Measurements from ENCODE around the gene RPL13A. TPM values are rescaled to one million over a fixed set of nuclear protein-coding genes. Genes with fewer than 3 reads are reported as not detected.

Gene RPL13A
- total and polyA plus RNA-seq, 9 of the 15 experiments (the other 6 are each of a cell fraction or from before 2014, with no cell fraction given) = 1,744 to 5,482 (median 2,949) TPM

DNA sequence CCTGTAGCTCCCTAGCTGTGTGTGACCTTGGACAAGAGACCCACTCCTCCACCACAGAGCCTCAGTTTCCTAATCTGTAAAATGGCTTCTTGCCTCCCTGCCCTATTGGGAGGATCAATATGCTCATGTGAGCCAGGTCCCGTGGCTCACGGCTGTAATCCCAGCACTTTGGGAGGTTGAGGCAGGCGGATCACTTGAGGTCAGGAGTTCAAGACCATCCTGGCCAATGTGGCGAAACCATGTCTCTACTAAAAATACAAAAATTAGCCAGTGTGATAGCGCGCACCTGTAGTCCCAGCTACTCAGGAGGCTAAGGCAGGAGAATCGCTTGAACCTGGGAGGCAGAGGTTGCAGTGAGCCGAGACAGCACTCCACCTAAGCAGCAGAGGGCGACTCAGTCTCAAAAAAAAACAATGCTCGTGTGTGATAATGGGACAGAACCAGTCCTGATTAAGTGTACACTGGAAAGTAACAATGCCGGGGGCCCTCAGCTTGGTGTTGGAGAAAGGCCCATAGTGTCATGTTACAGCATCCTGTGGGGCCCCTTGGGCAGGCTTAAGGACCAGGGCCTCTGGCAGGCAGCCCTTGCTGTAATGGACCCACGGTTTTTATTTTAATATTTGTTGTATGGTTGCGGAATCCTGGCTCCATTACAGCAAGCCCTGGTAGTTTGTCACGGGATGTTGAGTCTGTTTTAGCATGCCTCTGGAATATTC, 15.6 kb downstream of the RPL13A start (continued):
- TF ChIP-seq, protein P1, sequence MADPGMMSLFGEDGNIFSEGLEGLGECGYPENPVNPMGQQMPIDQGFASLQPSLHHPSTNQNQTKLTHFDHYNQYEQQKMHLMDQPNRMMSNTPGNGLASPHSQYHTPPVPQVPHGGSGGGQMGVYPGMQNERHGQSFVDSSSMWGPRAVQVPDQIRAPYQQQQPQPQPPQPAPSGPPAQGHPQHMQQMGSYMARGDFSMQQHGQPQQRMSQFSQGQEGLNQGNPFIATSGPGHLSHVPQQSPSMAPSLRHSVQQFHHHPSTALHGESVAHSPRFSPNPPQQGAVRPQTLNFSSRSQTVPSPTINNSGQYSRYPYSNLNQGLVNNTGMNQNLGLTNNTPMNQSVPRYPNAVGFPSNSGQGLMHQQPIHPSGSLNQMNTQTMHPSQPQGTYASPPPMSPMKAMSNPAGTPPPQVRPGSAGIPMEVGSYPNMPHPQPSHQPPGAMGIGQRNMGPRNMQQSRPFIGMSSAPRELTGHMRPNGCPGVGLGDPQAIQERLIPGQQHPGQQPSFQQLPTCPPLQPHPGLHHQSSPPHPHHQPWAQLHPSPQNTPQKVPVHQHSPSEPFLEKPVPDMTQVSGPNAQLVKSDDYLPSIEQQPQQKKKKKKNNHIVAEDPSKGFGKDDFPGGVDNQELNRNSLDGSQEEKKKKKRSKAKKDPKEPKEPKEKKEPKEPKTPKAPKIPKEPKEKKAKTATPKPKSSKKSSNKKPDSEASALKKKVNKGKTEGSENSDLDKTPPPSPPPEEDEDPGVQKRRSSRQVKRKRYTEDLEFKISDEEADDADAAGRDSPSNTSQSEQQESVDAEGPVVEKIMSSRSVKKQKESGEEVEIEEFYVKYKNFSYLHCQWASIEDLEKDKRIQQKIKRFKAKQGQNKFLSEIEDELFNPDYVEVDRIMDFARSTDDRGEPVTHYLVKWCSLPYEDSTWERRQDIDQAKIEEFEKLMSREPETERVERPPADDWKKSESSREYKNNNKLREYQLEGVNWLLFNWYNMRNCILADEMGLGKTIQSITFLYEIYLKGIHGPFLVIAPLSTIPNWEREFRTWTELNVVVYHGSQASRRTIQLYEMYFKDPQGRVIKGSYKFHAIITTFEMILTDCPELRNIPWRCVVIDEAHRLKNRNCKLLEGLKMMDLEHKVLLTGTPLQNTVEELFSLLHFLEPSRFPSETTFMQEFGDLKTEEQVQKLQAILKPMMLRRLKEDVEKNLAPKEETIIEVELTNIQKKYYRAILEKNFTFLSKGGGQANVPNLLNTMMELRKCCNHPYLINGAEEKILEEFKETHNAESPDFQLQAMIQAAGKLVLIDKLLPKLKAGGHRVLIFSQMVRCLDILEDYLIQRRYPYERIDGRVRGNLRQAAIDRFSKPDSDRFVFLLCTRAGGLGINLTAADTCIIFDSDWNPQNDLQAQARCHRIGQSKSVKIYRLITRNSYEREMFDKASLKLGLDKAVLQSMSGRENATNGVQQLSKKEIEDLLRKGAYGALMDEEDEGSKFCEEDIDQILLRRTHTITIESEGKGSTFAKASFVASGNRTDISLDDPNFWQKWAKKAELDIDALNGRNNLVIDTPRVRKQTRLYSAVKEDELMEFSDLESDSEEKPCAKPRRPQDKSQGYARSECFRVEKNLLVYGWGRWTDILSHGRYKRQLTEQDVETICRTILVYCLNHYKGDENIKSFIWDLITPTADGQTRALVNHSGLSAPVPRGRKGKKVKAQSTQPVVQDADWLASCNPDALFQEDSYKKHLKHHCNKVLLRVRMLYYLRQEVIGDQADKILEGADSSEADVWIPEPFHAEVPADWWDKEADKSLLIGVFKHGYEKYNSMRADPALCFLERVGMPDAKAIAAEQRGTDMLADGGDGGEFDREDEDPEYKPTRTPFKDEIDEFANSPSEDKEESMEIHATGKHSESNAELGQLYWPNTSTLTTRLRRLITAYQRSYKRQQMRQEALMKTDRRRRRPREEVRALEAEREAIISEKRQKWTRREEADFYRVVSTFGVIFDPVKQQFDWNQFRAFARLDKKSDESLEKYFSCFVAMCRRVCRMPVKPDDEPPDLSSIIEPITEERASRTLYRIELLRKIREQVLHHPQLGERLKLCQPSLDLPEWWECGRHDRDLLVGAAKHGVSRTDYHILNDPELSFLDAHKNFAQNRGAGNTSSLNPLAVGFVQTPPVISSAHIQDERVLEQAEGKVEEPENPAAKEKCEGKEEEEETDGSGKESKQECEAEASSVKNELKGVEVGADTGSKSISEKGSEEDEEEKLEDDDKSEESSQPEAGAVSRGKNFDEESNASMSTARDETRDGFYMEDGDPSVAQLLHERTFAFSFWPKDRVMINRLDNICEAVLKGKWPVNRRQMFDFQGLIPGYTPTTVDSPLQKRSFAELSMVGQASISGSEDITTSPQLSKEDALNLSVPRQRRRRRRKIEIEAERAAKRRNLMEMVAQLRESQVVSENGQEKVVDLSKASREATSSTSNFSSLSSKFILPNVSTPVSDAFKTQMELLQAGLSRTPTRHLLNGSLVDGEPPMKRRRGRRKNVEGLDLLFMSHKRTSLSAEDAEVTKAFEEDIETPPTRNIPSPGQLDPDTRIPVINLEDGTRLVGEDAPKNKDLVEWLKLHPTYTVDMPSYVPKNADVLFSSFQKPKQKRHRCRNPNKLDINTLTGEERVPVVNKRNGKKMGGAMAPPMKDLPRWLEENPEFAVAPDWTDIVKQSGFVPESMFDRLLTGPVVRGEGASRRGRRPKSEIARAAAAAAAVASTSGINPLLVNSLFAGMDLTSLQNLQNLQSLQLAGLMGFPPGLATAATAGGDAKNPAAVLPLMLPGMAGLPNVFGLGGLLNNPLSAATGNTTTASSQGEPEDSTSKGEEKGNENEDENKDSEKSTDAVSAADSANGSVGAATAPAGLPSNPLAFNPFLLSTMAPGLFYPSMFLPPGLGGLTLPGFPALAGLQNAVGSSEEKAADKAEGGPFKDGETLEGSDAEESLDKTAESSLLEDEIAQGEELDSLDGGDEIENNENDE (IDR thresholded peaks at IDR 0.05; ENCODE audit: low read depth, low read length) = no peak
- TF ChIP-seq SP1 (CRISPR knock-in tag; IDR thresholded peaks at IDR 0.05) = peak; percentile 37; the same call in 1 of the 2 replicates
- TF ChIP-seq, protein P2, sequence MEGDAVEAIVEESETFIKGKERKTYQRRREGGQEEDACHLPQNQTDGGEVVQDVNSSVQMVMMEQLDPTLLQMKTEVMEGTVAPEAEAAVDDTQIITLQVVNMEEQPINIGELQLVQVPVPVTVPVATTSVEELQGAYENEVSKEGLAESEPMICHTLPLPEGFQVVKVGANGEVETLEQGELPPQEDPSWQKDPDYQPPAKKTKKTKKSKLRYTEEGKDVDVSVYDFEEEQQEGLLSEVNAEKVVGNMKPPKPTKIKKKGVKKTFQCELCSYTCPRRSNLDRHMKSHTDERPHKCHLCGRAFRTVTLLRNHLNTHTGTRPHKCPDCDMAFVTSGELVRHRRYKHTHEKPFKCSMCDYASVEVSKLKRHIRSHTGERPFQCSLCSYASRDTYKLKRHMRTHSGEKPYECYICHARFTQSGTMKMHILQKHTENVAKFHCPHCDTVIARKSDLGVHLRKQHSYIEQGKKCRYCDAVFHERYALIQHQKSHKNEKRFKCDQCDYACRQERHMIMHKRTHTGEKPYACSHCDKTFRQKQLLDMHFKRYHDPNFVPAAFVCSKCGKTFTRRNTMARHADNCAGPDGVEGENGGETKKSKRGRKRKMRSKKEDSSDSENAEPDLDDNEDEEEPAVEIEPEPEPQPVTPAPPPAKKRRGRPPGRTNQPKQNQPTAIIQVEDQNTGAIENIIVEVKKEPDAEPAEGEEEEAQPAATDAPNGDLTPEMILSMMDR (IDR thresholded peaks at IDR 0.05 in 2 of 3, conservative IDR thresholded peaks at IDR 0.05 in 1 of 3; ENCODE audit: insufficient read depth in 2 of 3, low read depth in 1 of 3, low read length in 3 of 3) = peak; percentile 70 to 73 (median 71)
- TF ChIP-seq HNRNPL (IDR thresholded peaks at IDR 0.05; ENCODE audit: low read depth, low read length) = no peak
- TF ChIP-seq, protein P3, sequence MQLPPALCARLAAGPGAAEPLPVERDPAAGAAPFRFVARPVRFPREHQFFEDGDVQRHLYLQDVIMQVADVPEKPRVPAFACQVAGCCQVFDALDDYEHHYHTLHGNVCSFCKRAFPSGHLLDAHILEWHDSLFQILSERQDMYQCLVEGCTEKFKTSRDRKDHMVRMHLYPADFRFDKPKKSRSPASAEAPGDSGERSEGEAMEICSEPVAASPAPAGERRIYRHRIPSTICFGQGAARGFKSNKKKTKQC (CRISPR knock-in tag; IDR thresholded peaks at IDR 0.05) = peak; percentile 26; the same call in 1 of the 2 replicates
- TF ChIP-seq, protein P4, sequence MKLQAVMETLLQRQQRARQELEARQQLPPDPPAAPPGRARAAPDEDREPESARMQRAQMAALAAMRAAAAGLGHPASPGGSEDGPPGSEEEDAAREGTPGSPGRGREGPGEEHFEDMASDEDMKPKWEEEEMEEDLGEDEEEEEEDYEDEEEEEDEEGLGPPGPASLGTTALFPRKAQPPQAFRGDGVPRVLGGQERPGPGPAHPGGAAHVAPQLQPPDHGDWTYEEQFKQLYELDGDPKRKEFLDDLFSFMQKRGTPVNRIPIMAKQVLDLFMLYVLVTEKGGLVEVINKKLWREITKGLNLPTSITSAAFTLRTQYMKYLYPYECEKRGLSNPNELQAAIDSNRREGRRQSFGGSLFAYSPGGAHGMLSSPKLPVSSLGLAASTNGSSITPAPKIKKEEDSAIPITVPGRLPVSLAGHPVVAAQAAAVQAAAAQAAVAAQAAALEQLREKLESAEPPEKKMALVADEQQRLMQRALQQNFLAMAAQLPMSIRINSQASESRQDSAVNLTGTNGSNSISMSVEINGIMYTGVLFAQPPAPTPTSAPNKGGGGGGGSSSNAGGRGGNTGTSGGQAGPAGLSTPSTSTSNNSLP (IDR thresholded peaks at IDR 0.05; ENCODE audit: borderline replicate concordance, low read depth, low read length) = no peak
- TF ChIP-seq, protein P5, sequence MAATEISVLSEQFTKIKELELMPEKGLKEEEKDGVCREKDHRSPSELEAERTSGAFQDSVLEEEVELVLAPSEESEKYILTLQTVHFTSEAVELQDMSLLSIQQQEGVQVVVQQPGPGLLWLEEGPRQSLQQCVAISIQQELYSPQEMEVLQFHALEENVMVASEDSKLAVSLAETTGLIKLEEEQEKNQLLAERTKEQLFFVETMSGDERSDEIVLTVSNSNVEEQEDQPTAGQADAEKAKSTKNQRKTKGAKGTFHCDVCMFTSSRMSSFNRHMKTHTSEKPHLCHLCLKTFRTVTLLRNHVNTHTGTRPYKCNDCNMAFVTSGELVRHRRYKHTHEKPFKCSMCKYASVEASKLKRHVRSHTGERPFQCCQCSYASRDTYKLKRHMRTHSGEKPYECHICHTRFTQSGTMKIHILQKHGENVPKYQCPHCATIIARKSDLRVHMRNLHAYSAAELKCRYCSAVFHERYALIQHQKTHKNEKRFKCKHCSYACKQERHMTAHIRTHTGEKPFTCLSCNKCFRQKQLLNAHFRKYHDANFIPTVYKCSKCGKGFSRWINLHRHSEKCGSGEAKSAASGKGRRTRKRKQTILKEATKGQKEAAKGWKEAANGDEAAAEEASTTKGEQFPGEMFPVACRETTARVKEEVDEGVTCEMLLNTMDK (IDR thresholded peaks at IDR 0.05; ENCODE audit: borderline replicate concordance, insufficient read depth, low read depth, low read length, poor library complexity, severe bottlenecking) = peak; percentile 26
